T1000 (cell line): ENCODE measurements around the gene PCCA.
"Not testable (repeated sequence)": the region's sequence is repeated elsewhere in the genome, so short reads cannot be mapped to it uniquely, and the experiment has no call there.

Source experiments
- DNase-seq: peaks from one replicate; lab custom pipeline; 2025; ENCODE audit warnings: mixed read lengths; lab: John Stamatoyannopoulos, UW

Gene PCCA

GRCh38 chr13:100139817-100140216 is 50.9 kb downstream of the PCCA start:
- DNase-seq = no peak

- no peak for DNase-seq
Measured at GRCh38 chr13:100140441-100140840, 51.5 kb downstream of the PCCA start.

- not testable (repeated sequence) for DNase-seq
Measured at GRCh38 chr13:100141461-100141961, 52.6 kb downstream of the PCCA start.

DNA sequence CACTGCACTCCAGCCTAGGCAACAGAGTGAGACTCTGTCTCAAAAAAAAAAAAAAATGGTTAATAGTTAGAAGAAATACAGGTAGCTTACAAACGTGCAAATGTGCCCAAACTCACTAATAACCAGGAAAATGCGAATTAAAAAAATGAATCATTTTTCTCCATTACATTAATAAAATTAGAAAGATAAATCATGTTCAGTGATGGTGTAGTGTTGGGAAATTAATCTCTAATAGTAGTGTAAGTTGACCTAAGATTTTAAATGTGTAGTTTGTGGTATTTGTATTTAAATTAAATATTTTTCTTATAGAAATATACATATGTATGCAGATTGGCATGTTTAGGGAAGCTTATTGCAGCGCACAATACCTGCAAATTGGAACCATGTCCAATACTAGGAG is 57.6 kb downstream of the PCCA start:
- no peak for DNase-seq

- no peak for DNase-seq
Measured at GRCh38 chr13:100147825-100148224, 58.9 kb downstream of the PCCA start.

GRCh38 chr13:100148422-100148821 is 59.5 kb downstream of the PCCA start:
- DNase-seq = no peak

DNA sequence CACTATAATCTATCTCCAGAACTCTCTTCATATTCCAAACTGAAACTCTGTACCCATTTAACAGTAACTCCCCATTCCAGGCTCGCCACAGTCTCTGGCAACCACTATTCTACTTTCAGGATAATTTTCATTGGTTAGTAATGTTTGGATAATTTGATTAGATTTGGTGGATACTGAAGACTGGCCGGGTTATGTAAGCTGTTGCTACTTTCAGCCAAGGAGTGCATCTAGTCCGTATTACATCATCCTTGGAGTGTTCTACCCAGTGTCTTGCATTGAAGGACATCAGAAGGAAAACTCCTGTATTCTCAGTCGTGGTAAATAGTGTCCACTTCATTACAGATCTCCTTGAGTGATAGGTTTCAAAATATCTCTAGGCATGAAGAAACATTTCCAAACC is 60.5 kb downstream of the PCCA start:
- no peak for DNase-seq

- DNase-seq = not testable (repeated sequence)
Measured at GRCh38 chr13:100150711-100151110, 61.8 kb downstream of the PCCA start.

DNA sequence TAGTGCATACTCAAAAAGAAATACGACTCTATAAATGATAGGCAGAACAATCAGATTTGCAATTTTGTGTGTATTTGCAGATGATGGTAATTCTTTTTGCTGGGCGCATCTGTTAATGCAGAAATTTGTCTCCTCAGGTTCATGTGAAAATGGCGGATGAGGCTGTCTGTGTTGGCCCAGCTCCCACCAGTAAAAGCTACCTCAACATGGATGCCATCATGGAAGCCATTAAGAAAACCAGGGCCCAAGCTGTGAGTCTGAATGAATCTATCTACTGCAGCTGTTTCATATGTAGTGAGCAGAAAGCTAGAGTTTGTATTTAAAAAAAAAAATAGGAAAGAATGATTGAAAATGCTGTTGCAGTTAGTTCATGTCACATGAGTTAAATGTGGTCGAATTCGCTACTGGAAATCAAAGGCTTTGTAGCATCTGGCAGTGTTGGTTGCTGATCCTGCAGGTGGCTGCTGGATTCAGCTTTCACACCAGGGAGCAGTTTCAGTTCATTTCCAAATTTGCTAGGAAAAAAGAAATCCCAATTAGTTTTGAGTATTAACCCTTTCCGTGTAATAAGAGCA is 66.0 kb downstream of the PCCA start:
- no peak for DNase-seq

DNA sequence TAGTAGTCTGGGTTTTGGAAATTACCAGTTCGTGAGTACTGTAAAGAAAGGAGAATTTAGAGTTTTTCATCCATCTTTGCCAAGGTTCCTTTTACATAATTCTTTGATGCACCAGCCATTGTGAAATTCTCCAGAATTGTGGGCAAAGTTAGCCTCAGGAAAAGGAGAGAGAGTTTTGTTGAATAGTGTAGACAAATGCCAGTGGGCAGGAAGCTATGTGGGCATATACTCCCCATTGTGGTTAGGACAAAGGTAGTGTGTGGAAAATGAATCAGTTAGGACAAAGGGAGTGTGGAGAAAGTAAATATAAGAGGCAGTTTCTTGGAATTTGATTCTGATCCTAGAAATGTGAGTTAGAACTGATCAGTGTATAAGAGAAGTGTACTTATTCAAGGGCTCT is 67.9 kb downstream of the PCCA start:
- no peak for DNase-seq

GRCh38 chr13:100158569-100158968 is 69.7 kb downstream of the PCCA start:
- no peak for DNase-seq

DNA sequence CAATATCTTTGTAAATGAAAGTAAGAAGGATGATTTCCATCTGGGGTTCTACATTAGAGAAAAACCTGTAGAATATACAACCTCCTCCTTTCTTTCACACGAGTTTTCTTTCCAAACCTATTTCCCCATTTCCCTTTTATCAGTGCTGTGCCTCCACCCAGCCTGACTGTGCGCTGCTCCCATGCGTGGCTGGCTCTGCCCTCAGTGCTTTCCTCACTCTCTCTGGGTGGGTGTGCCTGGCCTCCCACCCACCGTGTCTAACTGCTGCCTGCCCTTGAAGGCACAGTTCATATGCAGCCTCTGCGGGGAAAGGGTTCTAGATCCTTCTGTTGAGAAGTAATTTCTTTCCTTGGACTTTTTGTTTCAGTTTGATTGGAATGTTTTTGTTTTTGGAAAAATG is 70.7 kb downstream of the PCCA start:
- no peak for DNase-seq

GRCh38 chr13:100160450-100160849 is 71.6 kb downstream of the PCCA start:
- no peak for DNase-seq

DNA sequence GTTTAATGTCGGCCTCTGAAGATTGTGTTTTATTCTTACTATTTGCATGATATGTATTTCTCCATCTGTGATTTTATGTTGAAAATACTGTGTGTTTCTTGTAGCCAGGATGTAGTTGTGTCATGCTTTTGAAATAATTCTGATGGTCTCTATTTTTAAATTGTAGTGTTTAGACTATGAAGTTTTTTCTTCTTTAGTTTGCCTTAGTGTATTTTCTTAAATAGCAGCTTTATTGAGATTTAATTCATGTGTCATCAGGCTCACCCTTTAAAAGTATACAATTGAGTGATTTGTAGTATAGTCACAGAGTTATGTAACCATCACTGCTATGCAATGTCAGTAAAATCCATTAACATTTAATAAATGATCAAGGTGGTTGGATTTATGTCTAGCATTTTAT is 74.5 kb downstream of the PCCA start:
- no peak for DNase-seq

- no peak for DNase-seq
Measured at GRCh38 chr13:100173203-100173602, 84.3 kb downstream of the PCCA start.

- not testable (repeated sequence) for DNase-seq
Measured at GRCh38 chr13:100174455-100174854, 85.6 kb downstream of the PCCA start.

GRCh38 chr13:100175078-100175802 is 86.3 kb downstream of the PCCA start:
- no peak for DNase-seq

DNA sequence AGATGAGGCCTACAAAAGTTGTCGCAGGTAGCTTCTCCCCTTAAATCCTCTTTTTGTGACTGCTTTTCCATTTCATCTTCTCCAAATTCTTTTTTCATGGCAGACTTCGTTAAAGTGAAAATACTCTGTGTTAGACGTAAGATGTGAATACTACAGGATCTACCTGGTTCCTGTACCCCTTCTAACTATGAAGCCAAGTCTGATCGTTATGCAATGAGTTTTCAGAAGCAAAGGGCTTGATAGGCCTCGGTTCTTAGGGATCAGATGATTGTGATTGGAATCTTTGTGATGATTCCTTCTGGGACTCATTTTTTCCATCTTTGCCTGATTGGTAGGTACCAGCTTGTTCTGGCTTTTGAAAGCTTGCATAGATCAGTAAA is 86.9 kb downstream of the PCCA start:
- no peak for DNase-seq

- DNase-seq = no peak
Measured at GRCh38 chr13:100176801-100177400, 88.0 kb downstream of the PCCA start.

DNA sequence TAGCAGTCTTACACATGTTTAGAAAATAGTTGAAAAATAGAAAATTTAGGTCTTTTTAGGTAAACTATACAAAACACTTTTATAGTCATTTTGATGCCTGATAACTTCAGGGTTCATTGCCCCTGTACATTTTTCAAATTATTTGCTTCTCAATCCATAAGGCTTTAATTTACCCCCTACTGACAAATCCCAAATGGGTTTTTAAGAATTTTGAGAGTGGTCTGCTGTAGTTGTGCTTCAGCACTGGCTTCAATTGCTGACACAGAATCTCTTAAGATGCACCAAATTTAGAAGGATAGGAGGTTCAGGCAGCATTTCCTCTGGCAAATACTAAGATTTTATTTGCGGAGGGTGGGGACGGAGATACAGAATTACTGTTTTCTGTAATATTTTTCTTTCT is 89.4 kb downstream of the PCCA start:
- no peak for DNase-seq

DNA sequence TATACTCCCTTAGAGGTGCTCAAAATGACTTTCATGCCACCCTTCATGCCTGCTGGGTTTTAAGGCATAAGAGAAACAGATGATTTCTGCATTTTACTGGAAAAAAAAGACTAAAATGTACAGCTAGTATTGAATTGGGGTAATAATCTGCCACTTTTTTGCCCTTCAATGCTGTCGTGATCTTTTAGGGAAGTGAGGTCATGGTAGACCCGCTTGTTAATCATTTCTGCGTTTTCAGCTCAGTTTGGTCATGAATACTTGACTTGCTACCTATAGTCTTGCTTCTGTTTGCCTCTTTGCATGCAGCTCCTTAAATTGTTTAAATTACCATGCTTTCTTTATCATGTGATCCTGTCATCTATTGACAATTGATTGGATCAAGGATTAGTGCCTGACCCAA is 90.4 kb downstream of the PCCA start:
- no peak for DNase-seq

GRCh38 chr13:100182900-100183490 is 94.1 kb downstream of the PCCA start:
- no peak for DNase-seq

DNA sequence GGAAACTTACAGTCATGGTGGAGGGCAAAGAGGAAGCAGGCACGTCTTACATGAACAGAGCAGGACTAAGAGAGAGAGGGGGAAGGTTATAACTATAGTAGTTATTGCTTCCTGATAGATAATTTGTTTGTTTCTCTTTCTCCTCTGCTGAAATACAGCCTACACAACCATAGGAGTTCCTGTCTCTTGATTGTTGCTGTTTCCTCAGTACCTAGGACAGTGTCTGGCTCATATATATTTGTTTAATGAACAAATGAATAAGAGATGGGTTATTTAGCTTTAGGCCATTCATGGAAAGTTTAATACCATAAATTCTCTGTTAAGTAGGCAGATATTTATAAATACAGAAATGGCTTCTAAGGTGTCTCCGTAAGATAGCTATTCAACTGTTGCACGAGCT is 95.2 kb downstream of the PCCA start:
- DNase-seq = no peak
